HG03103 (cell line): ENCODE results near the gene FRMD5.

ENCODE experiments used
- ATAC-seq: cut with Tn5 transposase; IDR thresholded peaks from one replicate; pipeline ENCODE4 v1.9.1; 2021; ENCODE audit warnings: low read depth; ENCODE audit not compliant: unreplicated experiment

FRMD5 gene

GRCh38 chr15:43981576-43981975 lies 213.5 kb downstream of the FRMD5 start:
- ATAC-seq = no peak

GRCh38 chr15:43977072-43977884 lies 217.8 kb downstream of the FRMD5 start:
- ATAC-seq = no peak

GRCh38 chr15:43975770-43976169 lies 219.3 kb downstream of the FRMD5 start:
- ATAC-seq = no peak

- no peak for ATAC-seq
Observed at GRCh38 chr15:43975326-43975725, 219.7 kb downstream of the FRMD5 start.

GRCh38 chr15:43974852-43975251 lies 220.2 kb downstream of the FRMD5 start:
- no peak for ATAC-seq

- no peak for ATAC-seq
Observed at GRCh38 chr15:43969802-43970375, 225.2 kb downstream of the FRMD5 start.

GRCh38 chr15:43968551-43968950 lies 226.5 kb downstream of the FRMD5 start:
- no peak for ATAC-seq

- ATAC-seq = no peak
Observed at GRCh38 chr15:43966646-43967045, 228.4 kb downstream of the FRMD5 start.

- no peak for ATAC-seq
Observed at GRCh38 chr15:43958861-43959330, 236.2 kb downstream of the FRMD5 start.

- ATAC-seq = no peak
Observed at GRCh38 chr15:43957724-43958123, 237.3 kb downstream of the FRMD5 start.

GRCh38 chr15:43955140-43955539 lies 239.9 kb downstream of the FRMD5 start:
- ATAC-seq = no peak

- no peak for ATAC-seq
Observed at GRCh38 chr15:43954181-43954621, 240.9 kb downstream of the FRMD5 start.

- no peak for ATAC-seq
Observed at GRCh38 chr15:43953402-43953801, 241.7 kb downstream of the FRMD5 start.

- no peak for ATAC-seq
Observed at GRCh38 chr15:43950531-43950930, 244.5 kb downstream of the FRMD5 start.

- peak; percentile 61 for ATAC-seq
Observed at GRCh38 chr15:43948691-43949325, 246.3 kb downstream of the FRMD5 start.

GRCh38 chr15:43943511-43943910 lies 251.6 kb downstream of the FRMD5 start:
- ATAC-seq = no peak

GRCh38 chr15:43942194-43942593 lies 252.9 kb downstream of the FRMD5 start:
- ATAC-seq = no peak

GRCh38 chr15:43941555-43941954 lies 253.5 kb downstream of the FRMD5 start:
- ATAC-seq = no peak

- no peak for ATAC-seq
Observed at GRCh38 chr15:43941071-43941470, 254.0 kb downstream of the FRMD5 start.

- no peak for ATAC-seq
Observed at GRCh38 chr15:43939070-43939469, 256.0 kb downstream of the FRMD5 start.

- ATAC-seq = no peak
Observed at GRCh38 chr15:43934480-43934879, 260.6 kb downstream of the FRMD5 start.

- no peak for ATAC-seq
Observed at GRCh38 chr15:43932907-43933306, 262.2 kb downstream of the FRMD5 start.
